SK-N-SH treated with all-trans-retinoic acid at 6 μM for 48 hours (cell line): ENCODE measurements around the gene MSS51.

Experiments used
- ESRRG ChIP-seq: fragments of 250-450 bp; sonication (Bioruptor Pico); IDR thresholded peaks from 2 replicates; pipeline ENCODE4 v1.6.1; 2021; ENCODE audit warnings: mild to moderate bottlenecking
- GLIS3 ChIP-seq: fragments of 250-450 bp; sonication (Bioruptor Pico); IDR thresholded peaks from 2 replicates; pipeline ENCODE4 v1.5.0; 2020; ENCODE audit warnings: mild to moderate bottlenecking, moderate library complexity

DNA sequence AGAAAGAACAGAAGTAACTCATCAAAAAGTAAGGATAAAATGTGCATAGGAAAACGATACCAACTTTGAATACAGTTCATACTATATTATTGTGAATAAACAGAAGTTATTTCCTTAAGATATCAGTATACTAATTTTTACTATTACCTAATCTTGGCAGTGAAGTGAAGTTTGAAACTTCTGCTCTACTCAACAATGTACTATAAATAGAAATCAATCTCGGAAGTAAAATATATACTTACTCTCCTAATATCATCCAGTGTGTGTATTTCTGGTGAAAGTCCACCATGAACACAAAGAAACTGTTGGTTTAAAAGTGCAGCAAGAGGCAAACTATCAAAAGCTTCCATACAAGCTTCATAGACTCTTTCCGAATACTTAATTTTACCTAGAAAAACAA, 37.9 kb upstream of the MSS51 start:
- TF ChIP-seq GLIS3 (CRISPR knock-in tag) (no peak), ESRRG (no peak)
